A549 (cell line): ENCODE results near the gene SETBP1. TPM values are rescaled to one million over a fixed set of nuclear protein-coding genes. Genes with fewer than 3 reads are reported as not detected.

ENCODE experiments used
- ATAC-seq, 2 experiments: fragments of 200-7000 bp in 1 of 2; fragments of >200 bp in 1 of 2; cut with Nextera tagmentation in 1 of 2; cut with Tn5 transposase in 1 of 2; 3 replicates each; pipeline versions ENCODE4 v1.8.0 to v1.9.1; 2018 to 2020; ENCODE audit warnings: mild to moderate bottlenecking in 1 of 2, moderate library complexity in 1 of 2
- CTCF ChIA-PET: fragments of 300-600 bp; sonication (Branson Sonifier 250); formaldehyde crosslinking; extraction: SDS; loops from one replicate; lab custom pipeline; 2021; ENCODE audit warnings: antibody characterized with exemption, inconsistent platforms; lab: Yijun Ruan, JAX
- POLR2A ChIA-PET: fragments of 350-600 bp; formaldehyde crosslinking; extraction: SDS; loops from one replicate; lab custom pipeline; 2021; ENCODE audit warnings: antibody characterized with exemption, inconsistent platforms; lab: Yijun Ruan, JAX
- DNase-seq, 2 experiments: peaks; one replicate each; pipeline versions ENCODE4 v3.0.0 to v3.0.0-alpha.2; 2011 to 2016; ENCODE audit warnings: low read depth in 1 of 2, low spot score in 1 of 2
- FAIRE-seq: peaks from 2 replicates; lab custom pipeline; 2011; peaks lifted over from hg19 to GRCh38; lab: Jason Lieb, UNC
- H3K27ac ChIP-seq, 2 experiments: fragments of >200 bp; sonication (Bioruptor Twin); formaldehyde crosslinking; 3 replicates each; pipeline ENCODE4 v1.5.1; 2016 to 2017
- H3K4me1 ChIP-seq: fragments of >200 bp; sonication (Bioruptor Twin); formaldehyde crosslinking; 3 replicates; pipeline ENCODE4 v1.6.1; 2016
- H3K4me2 ChIP-seq: fragments of >200 bp; sonication (Bioruptor Twin); formaldehyde crosslinking; 3 replicates; pipeline ENCODE4 v1.6.1; 2016
- H3K4me3 ChIP-seq: fragments of >200 bp; sonication (Bioruptor Twin); formaldehyde crosslinking; 3 replicates; pipeline ENCODE4 v1.5.1; 2016
- H3K9me3 ChIP-seq: fragments of >200 bp; sonication (Bioruptor Twin); formaldehyde crosslinking; 3 replicates; pipeline ENCODE4 v1.6.1; 2016
- BHLHE40 ChIP-seq: IDR thresholded peaks from 2 replicates; pipeline ENCODE4 v1.6.1; 2012; ENCODE audit warnings: low read depth, low read length, inconsistent platforms
- CBX8 ChIP-seq: fragments of 200-600 bp; sonication (generic); IDR thresholded peaks from 2 replicates; pipeline ENCODE4 v1.6.1; 2016
- CHD2 ChIP-seq: fragments of 150-350 bp; IDR thresholded peaks from 2 replicates; pipeline ENCODE4 v1.6.1; 2014; ENCODE audit warnings: low read length; ENCODE audit not compliant: partially characterized antibody
- EHMT2 ChIP-seq: fragments of 200-600 bp; sonication (generic); IDR thresholded peaks from 2 replicates; pipeline ENCODE4 v1.6.1; 2016; ENCODE audit warnings: antibody characterized with exemption, low read depth, mild to moderate bottlenecking, moderate library complexity
- FOXS1 ChIP-seq: fragments of 250-450 bp; sonication (Bioruptor Pico); IDR thresholded peaks from 2 replicates; pipeline ENCODE4 v1.5.0; 2020; ENCODE audit warnings: mild to moderate bottlenecking, moderate library complexity
- HES2 ChIP-seq: fragments of >200 bp; sonication (Bioruptor Twin); formaldehyde crosslinking; IDR thresholded peaks from 2 replicates; pipeline ENCODE4 v1.6.1; 2016
- HOXA7 ChIP-seq: fragments of 250-450 bp; sonication (Bioruptor Pico); IDR thresholded peaks from 2 replicates; pipeline ENCODE4 v1.5.0; 2020; ENCODE audit warnings: mild to moderate bottlenecking, moderate library complexity
- KDM1A ChIP-seq: fragments of 200-600 bp; sonication (generic); IDR thresholded peaks from 2 replicates; pipeline ENCODE4 v1.6.1; 2016; ENCODE audit warnings: low read depth, mild to moderate bottlenecking
- KDM5A ChIP-seq: fragments of 200-600 bp; sonication (generic); IDR thresholded peaks from 2 replicates; pipeline ENCODE4 v1.6.1; 2016; ENCODE audit warnings: antibody characterized with exemption, mild to moderate bottlenecking
- MYC ChIP-seq: IDR thresholded peaks from 2 replicates; pipeline ENCODE4 v1.6.1; 2012; ENCODE audit warnings: mild to moderate bottlenecking, inconsistent platforms, low read length, improper control_type of control experiment, borderline replicate concordance
- NPAS2 ChIP-seq: fragments of 250-450 bp; sonication (Bioruptor Pico); IDR thresholded peaks from 2 replicates; pipeline ENCODE4 v1.8.0; 2022; ENCODE audit warnings: mild to moderate bottlenecking, moderate library complexity, borderline replicate concordance
- RAD21 ChIP-seq, 2 experiments: fragments of >200 bp in 1 of 2; sonication (Bioruptor Twin) in 1 of 2; formaldehyde crosslinking in 1 of 2; IDR thresholded peaks in 1 of 2; conservative IDR thresholded peaks in 1 of 2; 2 replicates in 1 of 2; 3 replicates in 1 of 2; pipeline ENCODE4 v1.6.1; 2012 to 2018; ENCODE audit warnings: inconsistent platforms in 1 of 2
- RARB ChIP-seq: fragments of 250-450 bp; sonication (Bioruptor Pico); IDR thresholded peaks from 2 replicates; pipeline ENCODE4 v1.8.0; 2021; ENCODE audit warnings: mild to moderate bottlenecking, moderate library complexity
- RNF2 ChIP-seq: fragments of 200-600 bp; sonication (generic); IDR thresholded peaks from 2 replicates; pipeline ENCODE4 v1.6.1; 2016; ENCODE audit warnings: low read depth, mild to moderate bottlenecking, antibody characterized with exemption, moderate library complexity, borderline replicate concordance
- SMC3 ChIP-seq: fragments of >200 bp; sonication (Bioruptor Twin); formaldehyde crosslinking; IDR thresholded peaks from 3 replicates; pipeline ENCODE4 v1.6.1; 2018; ENCODE audit warnings: inconsistent platforms
- SREBF2 ChIP-seq: fragments of 450-650 bp; IDR thresholded peaks from 2 replicates; pipeline ENCODE4 v1.6.1; 2014; ENCODE audit warnings: mild to moderate bottlenecking, moderate library complexity
- ZC3H11A ChIP-seq: fragments of 450-650 bp; IDR thresholded peaks from 2 replicates; pipeline ENCODE4 v1.6.1; 2014; ENCODE audit warnings: antibody characterized with exemption, mild to moderate bottlenecking
- ZFP36 ChIP-seq: fragments of 450-650 bp; IDR thresholded peaks from 2 replicates; pipeline ENCODE4 v1.6.1; 2014; ENCODE audit warnings: borderline replicate concordance; ENCODE audit not compliant: partially characterized antibody
- WGBS: methylation state at CpG from one replicate; pipeline ENCODE4 v1.1.6; 2017; ENCODE audit errors: missing lambda C conversion rate; 5-methylcytosine and 5-hydroxymethylcytosine counted together
- polyA plus RNA-seq, 4 experiments: library from polyadenylated mRNA; depleted of rRNA in 3 of 4; stranded (reverse); fragments of >200 nt; fragmentation: RNase III in 1 of 4; extraction: RNeasy Plus Mini Kit Qiagen cat#74134 plus additional on column Dnase treatment in 1 of 4; gene quantifications; 2 replicates in 3 of 4; 3 replicates in 1 of 4; pipeline ENCODE4 v1.2.3, GENCODE V29; 2011 to 2017
- TF ChIP-seq, protein P1 (sequence below): fragments of >200 bp; sonication (Bioruptor Twin); formaldehyde crosslinking; IDR thresholded peaks from 3 replicates; pipeline ENCODE4 v1.5.1; 2016
- TF ChIP-seq, protein P2 (sequence below): IDR thresholded peaks from 2 replicates; pipeline ENCODE4 v1.6.1; 2012; ENCODE audit warnings: low read depth, borderline replicate concordance
- TF ChIP-seq, protein P3 (sequence below): fragments of 450-650 bp; IDR thresholded peaks from 2 replicates; pipeline ENCODE4 v1.6.1; 2014; ENCODE audit warnings: antibody characterized with exemption

Gene SETBP1
- polyA plus RNA-seq, 2 of the 4 experiments (the other 2 are of a cell fraction), result 0.50 to 1.9 TPM

DNA sequence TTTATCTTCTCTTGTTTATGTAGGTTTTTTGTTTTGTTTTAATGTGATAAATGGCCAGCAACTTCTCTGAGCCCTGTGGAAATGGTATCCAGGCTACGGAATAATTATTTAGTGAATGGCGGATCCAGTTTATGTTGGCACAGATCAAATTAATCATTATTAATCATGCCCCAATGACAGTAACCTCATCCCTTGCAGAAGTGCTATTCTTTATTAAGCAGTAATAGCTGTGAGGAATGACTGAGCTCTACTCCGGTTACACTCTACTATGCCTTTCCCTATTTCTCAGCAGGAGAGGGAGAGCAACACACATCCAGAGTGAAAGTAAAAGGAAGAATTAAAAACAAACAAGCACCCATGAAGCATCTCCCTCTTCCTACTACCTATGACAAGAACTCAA is 84.8 kb downstream of the SETBP1 start (continued):
- TF ChIP-seq, protein P1, sequence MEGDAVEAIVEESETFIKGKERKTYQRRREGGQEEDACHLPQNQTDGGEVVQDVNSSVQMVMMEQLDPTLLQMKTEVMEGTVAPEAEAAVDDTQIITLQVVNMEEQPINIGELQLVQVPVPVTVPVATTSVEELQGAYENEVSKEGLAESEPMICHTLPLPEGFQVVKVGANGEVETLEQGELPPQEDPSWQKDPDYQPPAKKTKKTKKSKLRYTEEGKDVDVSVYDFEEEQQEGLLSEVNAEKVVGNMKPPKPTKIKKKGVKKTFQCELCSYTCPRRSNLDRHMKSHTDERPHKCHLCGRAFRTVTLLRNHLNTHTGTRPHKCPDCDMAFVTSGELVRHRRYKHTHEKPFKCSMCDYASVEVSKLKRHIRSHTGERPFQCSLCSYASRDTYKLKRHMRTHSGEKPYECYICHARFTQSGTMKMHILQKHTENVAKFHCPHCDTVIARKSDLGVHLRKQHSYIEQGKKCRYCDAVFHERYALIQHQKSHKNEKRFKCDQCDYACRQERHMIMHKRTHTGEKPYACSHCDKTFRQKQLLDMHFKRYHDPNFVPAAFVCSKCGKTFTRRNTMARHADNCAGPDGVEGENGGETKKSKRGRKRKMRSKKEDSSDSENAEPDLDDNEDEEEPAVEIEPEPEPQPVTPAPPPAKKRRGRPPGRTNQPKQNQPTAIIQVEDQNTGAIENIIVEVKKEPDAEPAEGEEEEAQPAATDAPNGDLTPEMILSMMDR, result no peak
- no peak for TF ChIP-seq SREBF2
- no peak for TF ChIP-seq ZFP36
- TF ChIP-seq FOXS1 (CRISPR knock-in tag), result no peak

- DNase-seq (no peak), ATAC-seq (no peak), FAIRE-seq (no peak)
- Histone ChIP-seq H3K4me3 (no peak overlapping the region), H3K4me1 (peaks cover 2% of the 10 kb centered on the region), H3K9me3 (no peaks in the 10 kb centered on the region), H3K4me2 (no peak overlapping the region), H3K27ac (no peak overlapping the region)
- 56% methylated on average over 2 of the region's 2 CpGs for WGBS
- TF ChIP-seq KDM1A (no peak), CHD2 (no peak), KDM5A (no peak), ZC3H11A (no peak), HES2 (no peak), RARB (no peak), EHMT2 (no peak), NPAS2 (CRISPR knock-in tag) (no peak), HOXA7 (CRISPR knock-in tag) (no peak), CBX8 (no peak), RNF2 (no peak), SREBF2 (no peak)
- TF ChIP-seq, protein P2, sequence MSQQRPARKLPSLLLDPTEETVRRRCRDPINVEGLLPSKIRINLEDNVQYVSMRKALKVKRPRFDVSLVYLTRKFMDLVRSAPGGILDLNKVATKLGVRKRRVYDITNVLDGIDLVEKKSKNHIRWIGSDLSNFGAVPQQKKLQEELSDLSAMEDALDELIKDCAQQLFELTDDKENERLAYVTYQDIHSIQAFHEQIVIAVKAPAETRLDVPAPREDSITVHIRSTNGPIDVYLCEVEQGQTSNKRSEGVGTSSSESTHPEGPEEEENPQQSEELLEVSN, result no peak
- ChIA-PET CTCF (no interaction called here), POLR2A (no interaction called here)
These were observed 85.8 kb downstream of the SETBP1 start for GRCh38 chr18:44766450-44766849.

DNA sequence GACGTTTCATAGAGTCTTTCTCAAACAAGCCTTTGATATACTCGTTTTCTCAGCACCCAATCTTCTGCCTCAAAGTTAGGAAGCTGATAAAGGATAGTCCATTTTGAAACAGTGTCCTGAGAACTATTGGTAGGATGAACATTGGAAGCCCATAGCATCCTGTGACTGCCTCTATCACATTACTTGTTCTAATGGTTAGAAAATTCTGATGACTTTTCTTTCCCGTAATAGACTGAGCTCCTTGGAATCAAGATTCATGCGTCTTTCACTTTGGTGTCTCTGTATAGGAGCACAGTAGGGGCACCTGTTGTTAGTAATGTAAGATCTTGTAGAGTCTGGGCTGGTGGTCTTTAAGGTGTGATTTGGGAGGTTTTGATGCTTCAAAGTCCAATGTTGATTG is 87.1 kb downstream of the SETBP1 start:
- H3K4me1 ChIP-seq, result peaks cover 14% of the 10 kb centered on the region
- no peak for ATAC-seq
- ChIA-PET CTCF (no interaction called here), POLR2A (no interaction called here)
- H3K9me3 ChIP-seq, result no peaks in the 10 kb centered on the region
- no peak overlapping the region for H3K27ac ChIP-seq
- WGBS, result 71% methylated on average over 4 of the region's 4 CpGs
- no peak for TF ChIP-seq BHLHE40
- no peak for TF ChIP-seq KDM1A
- no peak for TF ChIP-seq RAD21 (conservative IDR thresholded peaks at IDR 0.05 in 1 of 2, IDR thresholded peaks at IDR 0.05 in 1 of 2)
- no peak for TF ChIP-seq MYC
- TF ChIP-seq SMC3, result no peak
- TF ChIP-seq, protein P3, sequence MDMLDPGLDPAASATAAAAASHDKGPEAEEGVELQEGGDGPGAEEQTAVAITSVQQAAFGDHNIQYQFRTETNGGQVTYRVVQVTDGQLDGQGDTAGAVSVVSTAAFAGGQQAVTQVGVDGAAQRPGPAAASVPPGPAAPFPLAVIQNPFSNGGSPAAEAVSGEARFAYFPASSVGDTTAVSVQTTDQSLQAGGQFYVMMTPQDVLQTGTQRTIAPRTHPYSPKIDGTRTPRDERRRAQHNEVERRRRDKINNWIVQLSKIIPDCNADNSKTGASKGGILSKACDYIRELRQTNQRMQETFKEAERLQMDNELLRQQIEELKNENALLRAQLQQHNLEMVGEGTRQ, result no peak
- no peak overlapping the region for H3K4me3 ChIP-seq
- no peak overlapping the region for H3K4me2 ChIP-seq
- no peak for FAIRE-seq
- no peak for DNase-seq
